NB4 (cell line): Measurements from ENCODE around the gene CX3CR1.

Source experiments
- DNase-seq: peaks from one replicate; pipeline ENCODE4 v3.0.0; 2010; ENCODE audit warnings: low read depth
- H3K4me3 ChIP-seq: one replicate; pipeline ENCODE4 v1.5.1; 2011; ENCODE audit warnings: mild to moderate bottlenecking, low read depth, low read length, moderate library complexity
- CTCF ChIP-seq: IDR thresholded peaks from one replicate; pipeline ENCODE4 v1.5.1; 2012; ENCODE audit warnings: low read depth, low read length
- MAX ChIP-seq: IDR thresholded peaks from 2 replicates; pipeline ENCODE4 v1.6.1; 2011; ENCODE audit warnings: low read depth, low read length
- MYC ChIP-seq: IDR thresholded peaks from 2 replicates; pipeline ENCODE4 v1.6.1; 2011; ENCODE audit warnings: low read depth, low read length
- POLR2A ChIP-seq: IDR thresholded peaks from 2 replicates; pipeline ENCODE4 v1.6.1; 2011; ENCODE audit warnings: mild to moderate bottlenecking; ENCODE audit not compliant: insufficient read length; ENCODE audit errors: extremely low read depth

The CX3CR1 gene

GRCh38 chr3:39254806-39255449 is 24.9 kb downstream of the CX3CR1 start:
- H3K4me3 ChIP-seq = no peak overlapping the region
- peak; percentile 12 for DNase-seq
- no peak for TF ChIP-seq POLR2A
- 0 out of 2 replicates have a peak, but pooled peaks have one; percentile 3 for TF ChIP-seq MAX
- no peak for TF ChIP-seq CTCF

GRCh38 chr3:39251576-39251975 is 28.3 kb downstream of the CX3CR1 start:
- no peak for TF ChIP-seq CTCF
- no peak for TF ChIP-seq MYC
- TF ChIP-seq POLR2A = no peak
- TF ChIP-seq MAX = no peak
- no peak overlapping the region for H3K4me3 ChIP-seq

GRCh38 chr3:39250116-39250747 is 29.6 kb downstream of the CX3CR1 start:
- no peak for TF ChIP-seq POLR2A
- TF ChIP-seq CTCF = no peak
- no peak for TF ChIP-seq MYC
- TF ChIP-seq MAX = no peak
- no peak overlapping the region for H3K4me3 ChIP-seq
- peak; percentile 81 for DNase-seq

More at GRCh38 chr3:39251576-39251975, 28.3 kb downstream of the CX3CR1 start:
- DNase-seq = no peak

- TF ChIP-seq POLR2A = no peak
- TF ChIP-seq CTCF = no peak
- no peak for TF ChIP-seq MYC
- no peak for TF ChIP-seq MAX
- no peak overlapping the region for H3K4me3 ChIP-seq
- peak; percentile 21 for DNase-seq
These were observed 30.3 kb downstream of the CX3CR1 start for GRCh38 chr3:39249453-39250115.

- no peak overlapping the region for H3K4me3 ChIP-seq
- DNase-seq = no peak
- TF ChIP-seq MYC (no peak), CTCF (no peak), POLR2A (no peak), MAX (no peak)
These were observed 38.3 kb downstream of the CX3CR1 start for GRCh38 chr3:39241561-39241960.
